SK-MEL-5 (cell line): ENCODE measurements around the gene CLCN2. TPM values are rescaled to one million over a fixed set of nuclear protein-coding genes. Genes with fewer than 3 reads are reported as not detected.

ENCODE experiments used
- DNase-seq: peaks from one replicate; pipeline ENCODE4 v3.0.0-alpha.2; 2016; ENCODE audit warnings: low read depth, low spot score
- in situ Hi-C: cut with HindIII; loops from 2 replicates; pipeline ENCODE4 v1.10.0; 2016; ENCODE audit warnings: low sequenced_read_pairs, high pct_unique_total_duplicates, low pct_unique_long_range_greater_than_20kb
- total RNA-seq: library from RNA; depleted of rRNA; stranded (reverse); fragments of >200 nt; shearing (Covaris generic); gene quantifications from 2 replicates; pipeline ENCODE4 v1.2.3, GENCODE V29; 2014

The CLCN2 gene
- total RNA-seq, 1 experiment from 2014 or later, result 5.7 TPM

- no peak for DNase-seq
- in situ Hi-C loops, result loop anchor here (25.0 kb wide), 1 partner anchor 169 kb away; no protein-coding TSS in a partner anchor
Measured at GRCh38 chr3:184368116-184368515, 6.7 kb upstream of the CLCN2 start.

GRCh38 chr3:184366619-184367289 lies 5.3 kb upstream of the CLCN2 start:
- DNase-seq, result no peak
- in situ Hi-C loops, result loop anchor here (25.0 kb wide), 1 partner anchor 171 kb away; no protein-coding TSS in a partner anchor

DNA sequence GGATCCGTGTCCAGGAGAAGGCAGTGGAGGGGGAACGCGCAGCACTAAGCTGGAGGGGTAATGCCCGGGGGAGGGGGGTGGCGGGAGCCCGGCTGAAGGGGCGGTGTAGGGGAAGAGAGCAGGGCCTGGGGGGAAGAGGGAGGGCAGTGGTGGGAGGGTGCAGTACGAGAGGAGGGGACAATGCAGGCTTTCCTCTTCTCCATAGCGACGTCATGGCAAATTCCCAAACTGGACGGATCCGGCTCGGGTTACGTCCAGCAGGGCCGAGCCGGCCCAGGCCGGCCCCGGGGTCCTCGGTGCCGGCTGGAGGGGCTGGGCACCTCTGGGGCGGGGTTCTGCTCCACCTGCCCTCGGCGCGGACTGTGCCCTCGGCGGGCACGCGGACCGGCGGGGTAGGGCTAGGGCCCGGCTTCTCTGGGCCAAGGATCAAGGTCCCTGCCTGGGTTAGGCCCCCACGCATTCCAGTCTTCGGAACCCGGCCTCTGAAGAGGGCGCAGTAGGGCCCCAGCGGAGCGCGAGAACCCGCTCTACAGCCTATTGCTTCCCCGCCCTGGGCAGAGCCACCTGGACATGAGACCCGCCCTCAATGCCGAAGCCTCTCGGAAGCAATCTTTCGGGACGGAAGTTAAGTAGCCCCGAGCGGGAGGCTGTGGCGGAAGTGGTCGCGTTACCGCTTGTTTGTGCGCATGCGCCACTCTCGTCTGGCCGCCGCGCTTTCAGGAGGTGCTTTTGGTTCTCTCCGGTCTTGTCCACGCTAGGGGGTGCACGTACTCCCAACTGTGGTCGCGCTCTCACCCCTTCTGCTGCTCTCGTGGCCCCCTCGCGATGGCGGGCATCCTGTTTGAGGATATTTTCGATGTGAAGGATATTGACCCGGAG lies 1.5 kb upstream of the CLCN2 start:
- in situ Hi-C loops, result loop anchor here (25.0 kb wide), 1 partner anchor 174 kb away; no protein-coding TSS in a partner anchor

DNA sequence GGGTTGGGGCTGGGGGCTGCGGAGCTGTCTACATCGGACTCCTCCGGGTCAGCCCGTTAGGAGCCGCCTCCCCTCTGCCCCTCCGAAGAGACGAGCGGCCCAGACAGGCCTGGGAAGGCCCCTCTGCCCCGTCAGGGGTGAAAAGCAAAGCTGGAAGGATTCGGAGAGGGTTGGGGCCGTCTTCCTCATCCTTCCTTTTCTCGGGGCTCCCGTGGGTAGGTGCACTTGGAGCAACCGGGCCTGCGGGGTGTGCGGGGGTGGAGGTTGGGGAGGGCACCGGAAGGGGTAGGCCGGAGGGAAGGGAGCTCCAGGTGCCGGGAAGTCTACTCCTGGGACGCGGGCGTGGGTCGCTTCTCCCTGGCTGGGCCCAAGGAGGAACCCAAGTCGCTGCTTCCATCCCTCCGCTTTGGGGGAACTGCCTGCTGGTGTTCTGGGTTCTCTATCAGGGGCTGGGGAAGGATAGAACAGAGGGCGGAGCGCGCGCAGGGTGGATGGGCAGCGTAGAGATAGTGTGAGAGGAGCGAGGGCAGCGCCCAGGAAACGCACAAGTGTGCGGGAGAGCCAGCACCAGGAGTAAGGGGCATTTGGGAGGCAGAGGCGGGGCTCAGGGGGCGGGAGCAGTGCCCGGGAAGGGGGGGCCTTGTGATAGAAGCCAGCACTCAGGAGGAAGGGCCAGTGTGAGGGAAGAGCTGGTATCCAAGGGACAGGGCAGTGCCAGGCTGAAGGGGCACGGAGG lies 695 bp upstream of the CLCN2 start:
- DNase-seq, result peak; percentile 68
- in situ Hi-C loops, result loop anchor here (25.0 kb wide), 1 partner anchor 175 kb away; no protein-coding TSS in a partner anchor

More for the DNA sequence above, 1.5 kb upstream of the CLCN2 start:
- DNase-seq, result peak; percentile 98

- in situ Hi-C loops, result loop anchor here (25.0 kb wide), 1 partner anchor 176 kb away; no protein-coding TSS in a partner anchor
- DNase-seq, result no peak
Measured at GRCh38 chr3:184360929-184361531, 375 bp downstream of the CLCN2 start.

DNA sequence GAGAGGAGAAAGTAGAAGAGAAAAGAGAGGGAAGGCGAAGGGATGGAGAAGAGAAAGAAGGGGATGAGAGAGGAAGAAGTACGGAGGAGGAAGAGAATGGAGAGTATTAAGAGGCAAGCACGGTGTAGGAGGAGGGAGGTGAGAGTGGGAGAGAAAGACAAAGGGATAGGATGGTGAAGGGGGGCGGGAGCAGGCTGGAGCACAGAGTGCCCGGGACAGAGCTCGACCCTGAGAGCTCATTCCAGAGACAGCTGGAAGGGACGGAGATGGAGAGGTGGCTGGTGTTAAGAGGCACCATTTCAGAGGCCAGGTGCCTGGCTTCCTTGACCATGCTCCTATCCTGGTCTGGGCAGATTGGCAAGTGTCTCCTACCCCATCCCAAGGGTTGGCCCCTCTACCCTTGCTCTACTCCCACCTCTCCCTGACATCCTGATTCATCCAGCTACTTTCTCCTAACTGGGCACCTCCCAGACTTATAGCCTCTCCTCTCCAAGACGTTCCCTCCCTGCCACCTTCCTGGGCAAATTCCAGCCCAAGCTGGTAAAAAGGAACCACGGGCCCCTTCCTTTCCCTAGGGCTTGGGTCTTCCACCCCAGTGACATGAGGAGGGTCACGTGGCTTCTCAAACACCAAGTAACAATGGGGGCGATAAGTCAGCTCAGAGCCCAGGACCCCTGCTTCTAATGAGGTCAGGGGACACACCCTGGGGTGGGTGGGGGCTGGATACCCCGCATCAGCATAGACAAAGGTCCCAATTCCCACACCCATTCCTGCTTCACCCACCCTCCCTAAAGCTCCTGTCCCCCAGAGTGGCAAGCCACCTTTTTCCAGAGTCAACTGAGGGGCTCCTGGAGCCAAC lies 1.1 kb downstream of the CLCN2 start:
- in situ Hi-C loops, result loop anchor here (25.0 kb wide), 1 partner anchor 177 kb away; no protein-coding TSS in a partner anchor
- DNase-seq, result no peak

DNA sequence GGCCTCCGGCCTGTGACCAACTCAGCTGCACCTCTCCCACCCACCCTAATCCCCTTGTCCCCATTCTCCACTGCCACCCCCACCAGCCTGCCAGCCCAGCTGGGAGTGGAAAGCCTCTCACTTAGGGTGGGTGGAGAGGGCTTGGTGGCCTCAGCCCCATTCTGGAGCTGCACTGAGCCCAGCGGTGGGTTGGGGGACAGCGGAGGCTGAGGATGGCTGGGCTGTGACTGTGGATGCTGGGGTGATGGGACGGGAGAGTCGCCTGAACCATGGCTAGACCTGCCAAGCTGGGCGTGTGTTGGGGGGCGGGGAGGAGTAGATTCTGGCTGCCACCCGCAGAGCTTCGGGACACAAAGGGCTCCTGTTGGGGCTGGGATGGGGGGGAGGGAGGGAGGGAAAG lies 1.8 kb downstream of the CLCN2 start:
- in situ Hi-C loops, result loop anchor here (25.0 kb wide), 1 partner anchor 178 kb away; no protein-coding TSS in a partner anchor
- peak; percentile 15 for DNase-seq

- in situ Hi-C loops, result loop anchor here (25.0 kb wide), 1 partner anchor 178 kb away; no protein-coding TSS in a partner anchor
- DNase-seq, result no peak
Measured at GRCh38 chr3:184358921-184359350, 2.5 kb downstream of the CLCN2 start.

DNA sequence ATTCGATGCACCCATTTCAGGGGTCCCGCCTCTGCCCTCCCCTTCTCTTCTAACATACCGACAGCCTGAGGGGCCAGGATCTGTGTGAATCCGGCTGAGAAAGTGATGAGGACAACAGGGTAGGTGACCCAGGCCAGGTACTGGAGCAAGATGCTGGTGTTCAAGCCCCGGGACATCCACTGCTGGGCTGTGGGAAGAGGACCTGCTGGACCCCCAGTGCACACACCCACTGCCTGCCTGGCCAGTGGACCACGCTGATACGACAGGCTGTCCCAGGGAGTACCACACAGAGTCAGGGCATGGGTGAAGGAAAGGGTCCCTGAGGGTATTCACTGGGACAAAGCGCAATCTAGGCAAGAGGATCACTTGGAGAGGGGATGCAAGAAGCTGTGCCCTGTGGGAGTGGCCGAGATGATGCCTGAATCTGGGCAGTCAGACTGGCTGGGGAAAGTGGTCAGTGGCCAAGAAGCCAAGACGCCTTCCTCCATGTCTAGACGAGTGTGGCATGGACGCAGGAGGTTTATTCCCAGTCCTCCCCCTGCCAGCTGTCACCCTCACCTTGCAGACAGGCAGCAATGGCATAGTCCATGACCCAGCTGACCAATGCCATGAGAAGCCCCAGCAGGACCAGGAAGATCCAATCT lies 3.2 kb downstream of the CLCN2 start:
- no peak for DNase-seq
- in situ Hi-C loops, result loop anchor here (25.0 kb wide), 1 partner anchor 179 kb away; no protein-coding TSS in a partner anchor

GRCh38 chr3:184357248-184358123 lies 3.9 kb downstream of the CLCN2 start:
- in situ Hi-C loops, result loop anchor here (25.0 kb wide), 1 partner anchor 180 kb away; no protein-coding TSS in a partner anchor
- no peak for DNase-seq

GRCh38 chr3:184355261-184356040 lies 6.0 kb downstream of the CLCN2 start:
- no peak for DNase-seq
- in situ Hi-C loops, result loop anchor here (25.0 kb wide), 1 partner anchor 182 kb away; no protein-coding TSS in a partner anchor

DNA sequence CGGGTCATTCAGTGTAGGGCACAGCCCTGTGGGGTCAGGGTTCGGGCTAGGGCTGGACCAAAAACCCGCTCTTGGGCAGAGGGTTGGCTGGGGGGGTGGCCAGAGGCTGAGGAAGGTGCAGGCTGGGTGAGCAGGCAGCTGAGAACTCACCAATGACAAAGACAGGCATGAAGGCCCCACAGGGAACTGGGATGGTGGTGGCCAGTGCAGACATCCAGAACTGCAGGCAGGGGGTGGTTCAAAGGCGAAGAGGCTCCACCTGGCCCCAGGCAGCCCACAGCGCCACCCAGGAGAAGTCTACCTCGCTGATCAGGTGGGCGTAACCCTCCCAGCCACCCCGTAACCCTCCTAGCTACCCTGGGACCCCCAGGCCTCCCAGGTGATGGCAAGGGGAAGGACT lies 6.7 kb downstream of the CLCN2 start:
- no peak for DNase-seq
- in situ Hi-C loops, result loop anchor here (25.0 kb wide), 1 partner anchor 183 kb away; no protein-coding TSS in a partner anchor

GRCh38 chr3:184354121-184354728 lies 7.2 kb downstream of the CLCN2 start:
- in situ Hi-C loops, result loop anchor here (25.0 kb wide), 1 partner anchor 183 kb away; no protein-coding TSS in a partner anchor
- peak; percentile 64 for DNase-seq

DNA sequence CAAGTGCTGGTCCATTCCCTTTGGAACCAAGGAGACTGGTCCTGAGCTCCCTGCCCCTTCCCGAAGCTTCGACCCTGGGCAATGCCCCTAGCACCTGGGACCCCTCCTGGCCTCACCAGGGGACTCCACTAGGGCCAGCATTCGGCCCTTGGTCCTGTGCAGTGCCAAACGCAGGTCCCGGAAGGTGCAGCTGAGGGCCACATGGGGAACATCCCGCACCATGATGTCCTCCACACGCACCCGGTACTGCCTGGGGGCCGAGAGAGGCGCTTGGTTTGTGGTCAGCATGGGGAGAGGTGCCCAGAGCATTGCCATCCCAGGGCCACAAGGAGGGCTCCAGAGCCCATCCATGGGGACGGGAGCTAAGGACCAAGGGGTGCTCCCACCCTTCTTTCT lies 7.9 kb downstream of the CLCN2 start:
- in situ Hi-C loops, result loop anchor here (25.0 kb wide), 1 partner anchor 184 kb away; no protein-coding TSS in a partner anchor

More for the DNA sequence above, 7.9 kb downstream of the CLCN2 start:
- no peak for DNase-seq
